IMR-90 (cell line): ENCODE results near the gene KAT7. TPM values are rescaled to one million over a fixed set of nuclear protein-coding genes. Genes with fewer than 3 reads are reported as not detected.

ENCODE experiments used
- ATAC-seq: fragments of 200-7000 bp; cut with Tn5 transposase; 2 replicates; pipeline ENCODE4 v1.9.1; 2020; ENCODE audit warnings: low read depth, mild to moderate bottlenecking, moderate library complexity
- BruUV-seq: library from RNA; stranded (reverse); fragments of 400-500 nt; replicated peaks from 2 replicates; lab custom pipeline; 2021; lab: Mats Ljungman, UMichigan
- CTCF ChIA-PET: fragments of 300-600 bp; formaldehyde crosslinking; extraction: SDS; loops from one replicate; lab custom pipeline; 2021; ENCODE audit warnings: antibody characterized with exemption; lab: Yijun Ruan, JAX
- POLR2A ChIA-PET: fragments of 300-600 bp; sonication (Branson Sonifier 250); formaldehyde crosslinking; loops from one replicate; lab custom pipeline; 2022; ENCODE audit warnings: antibody characterized with exemption; ENCODE audit not compliant: unreplicated experiment; lab: Charles Lee
- DNase-seq: peaks from one replicate; pipeline ENCODE4 v3.0.0; 2013
- H2AFZ ChIP-seq: replicated peaks from 2 replicates; pipeline ENCODE3; 2013; ENCODE audit warnings: low read length, mild to moderate bottlenecking; ENCODE audit not compliant: poor library complexity
- H2AK5ac ChIP-seq: 2 replicates; pipeline ENCODE4 v1.6.1; 2013; ENCODE audit warnings: low read depth, low read length, inconsistent platforms
- H2AK9ac ChIP-seq: replicated peaks from 2 replicates; pipeline ENCODE3; 2013; ENCODE audit warnings: mild to moderate bottlenecking, low read depth, low read length, moderate library complexity; ENCODE audit not compliant: poor library complexity
- H2BK120ac ChIP-seq: 2 replicates; pipeline ENCODE4 v1.6.1; 2013; ENCODE audit warnings: low read depth, low read length, inconsistent platforms
- H2BK15ac ChIP-seq: 3 replicates; pipeline ENCODE4 v1.6.1; 2013; ENCODE audit warnings: low read depth, low read length, inconsistent platforms
- H2BK20ac ChIP-seq: 2 replicates; pipeline ENCODE4 v1.6.1; 2013; ENCODE audit warnings: low read depth, mild to moderate bottlenecking, inconsistent platforms, low read length, moderate library complexity
- H2BK5ac ChIP-seq: 2 replicates; pipeline ENCODE4 v1.6.1; 2013; ENCODE audit warnings: mild to moderate bottlenecking, low read depth, low read length, inconsistent platforms; ENCODE audit not compliant: poor library complexity, severe bottlenecking
- H3K14ac ChIP-seq: replicated peaks from 2 replicates; pipeline ENCODE4 v1.6.1; 2013; ENCODE audit warnings: low read depth, low read length, inconsistent platforms
- H3K18ac ChIP-seq: 2 replicates; pipeline ENCODE4 v1.6.1; 2013; ENCODE audit warnings: low read depth, low read length, control low read depth
- H3K23ac ChIP-seq: 2 replicates; pipeline ENCODE4 v1.6.1; 2013; ENCODE audit warnings: low read depth, low read length, inconsistent platforms
- H3K27ac ChIP-seq: 2 replicates; pipeline ENCODE4 v1.5.1; 2013; ENCODE audit warnings: mild to moderate bottlenecking, control low read depth, low read length; ENCODE audit not compliant: insufficient read depth
- H3K27me3 ChIP-seq: 2 replicates; pipeline ENCODE4 v1.6.1; 2013; ENCODE audit warnings: low read length; ENCODE audit not compliant: control insufficient read depth, insufficient read depth
- H3K36me3 ChIP-seq: 2 replicates; pipeline ENCODE4 v1.6.1; 2013; ENCODE audit warnings: low read length, mixed read lengths; ENCODE audit not compliant: control insufficient read depth, insufficient read depth
- H3K4ac ChIP-seq: 2 replicates; pipeline ENCODE4 v1.6.1; 2013; ENCODE audit warnings: low read depth, low read length, inconsistent platforms
- H3K4me1 ChIP-seq: 2 replicates; pipeline ENCODE4 v1.6.1; 2013; ENCODE audit warnings: low read length, mixed read lengths; ENCODE audit not compliant: control insufficient read depth, insufficient read depth
- H3K4me2 ChIP-seq: 2 replicates; pipeline ENCODE4 v1.6.1; 2013; ENCODE audit warnings: low read depth, mild to moderate bottlenecking, control low read depth, low read length, moderate library complexity
- H3K4me3 ChIP-seq: 2 replicates; pipeline ENCODE4 v1.5.1; 2013; ENCODE audit warnings: low read depth, mild to moderate bottlenecking, control low read depth, low read length, moderate library complexity; ENCODE audit not compliant: insufficient read depth
- H3K56ac ChIP-seq: 2 replicates; pipeline ENCODE4 v1.6.1; 2013; ENCODE audit warnings: low read length, inconsistent platforms; ENCODE audit not compliant: insufficient read depth; ENCODE audit errors: extremely low read depth
- H3K79me1 ChIP-seq, 2 experiments: 2 replicates each; pipeline ENCODE4 v1.6.1; 2013; ENCODE audit warnings: low read length in 2 of 2, inconsistent platforms in 1 of 2, low read depth in 1 of 2
- H3K9ac ChIP-seq: 2 replicates; pipeline ENCODE4 v1.6.1; 2013; ENCODE audit warnings: low read depth, low read length, control low read depth
- H3K9me1 ChIP-seq: 2 replicates; pipeline ENCODE4 v1.6.1; 2013; ENCODE audit warnings: low read length, inconsistent platforms; ENCODE audit not compliant: insufficient read depth
- H3K9me3 ChIP-seq: 2 replicates; pipeline ENCODE4 v1.6.1; 2013; ENCODE audit warnings: low read length; ENCODE audit not compliant: control insufficient read depth, insufficient read depth
- H4K20me1 ChIP-seq: 2 replicates; pipeline ENCODE4 v1.6.1; 2013; ENCODE audit warnings: low read length, inconsistent platforms; ENCODE audit not compliant: insufficient read depth
- H4K5ac ChIP-seq: 2 replicates; pipeline ENCODE4 v1.6.1; 2013; ENCODE audit warnings: mild to moderate bottlenecking, low read depth, low read length, control low read depth
- H4K8ac ChIP-seq, 2 experiments: 2 replicates each; pipeline ENCODE4 v1.6.1; 2013; ENCODE audit warnings: low read depth in 2 of 2, low read length in 2 of 2, control low read depth in 1 of 2, inconsistent platforms in 1 of 2
- H4K91ac ChIP-seq: 2 replicates; pipeline ENCODE4 v1.6.1; 2013; ENCODE audit warnings: low read depth, low read length, inconsistent platforms; ENCODE audit not compliant: insufficient read depth
- BHLHE40 ChIP-seq: fragments of 150-350 bp; IDR thresholded peaks from 2 replicates; pipeline ENCODE4 v1.6.1; 2016; ENCODE audit warnings: mild to moderate bottlenecking, low read depth, low read length
- CEBPB ChIP-seq: IDR thresholded peaks from 2 replicates; pipeline ENCODE4 v1.6.1; 2012; ENCODE audit warnings: low read depth, low read length, improper control_type of control experiment
- CHD1 ChIP-seq: IDR thresholded peaks from 2 replicates; pipeline ENCODE4 v1.6.1; 2012; ENCODE audit warnings: low read depth, low read length, improper control_type of control experiment
- CTCF ChIP-seq: conservative IDR thresholded peaks from 2 replicates; pipeline ENCODE4 v1.5.1; 2012; ENCODE audit warnings: mild to moderate bottlenecking, low read depth, low read length, improper control_type of control experiment
- ELK1 ChIP-seq: fragments of 150-350 bp; IDR thresholded peaks from 2 replicates; pipeline ENCODE4 v1.6.1; 2016; ENCODE audit warnings: low read depth, mild to moderate bottlenecking, low read length, moderate library complexity, borderline replicate concordance
- FOS ChIP-seq: fragments of 150-350 bp; IDR thresholded peaks from 2 replicates; pipeline ENCODE4 v1.6.1; 2016; ENCODE audit warnings: low read depth, low read length
- MAFK ChIP-seq: IDR thresholded peaks from 2 replicates; pipeline ENCODE4 v1.6.1; 2012; ENCODE audit warnings: low read depth, low read length, improper control_type of control experiment
- MAZ ChIP-seq: IDR thresholded peaks from 2 replicates; pipeline ENCODE4 v1.6.1; 2012; ENCODE audit warnings: low read depth, mild to moderate bottlenecking, low read length, improper control_type of control experiment, moderate library complexity, borderline replicate concordance
- MXI1 ChIP-seq: IDR thresholded peaks from 2 replicates; pipeline ENCODE4 v1.6.1; 2012; ENCODE audit warnings: low read depth, mild to moderate bottlenecking, low read length, moderate library complexity, borderline replicate concordance
- NFE2L2 ChIP-seq: fragments of 150-350 bp; IDR thresholded peaks from 2 replicates; pipeline ENCODE4 v1.6.1; 2016; ENCODE audit warnings: low read depth, mild to moderate bottlenecking, low read length
- POLR2A ChIP-seq: IDR thresholded peaks from 2 replicates; pipeline ENCODE4 v1.6.1; 2012; ENCODE audit warnings: mild to moderate bottlenecking, low read depth, low read length
- RFX5 ChIP-seq: IDR thresholded peaks from 2 replicates; pipeline ENCODE4 v1.8.0; 2012; ENCODE audit warnings: low read depth, mild to moderate bottlenecking, low read length, moderate library complexity
- SMC3 ChIP-seq: fragments of 150-350 bp; IDR thresholded peaks from 2 replicates; pipeline ENCODE4 v1.6.1; 2016; ENCODE audit warnings: low read depth, mild to moderate bottlenecking, antibody characterized with exemption, low read length, moderate library complexity
- USF2 ChIP-seq: fragments of 150-350 bp; IDR thresholded peaks from 2 replicates; pipeline ENCODE4 v1.6.1; 2017; ENCODE audit warnings: mild to moderate bottlenecking, antibody characterized with exemption, low read length, low read depth
- WGBS, 2 experiments: methylation state at CpG; one replicate each; pipeline versions ENCODE4 v1.1.5 to v1.1.7; 2013; ENCODE audit warnings: missing lambda C conversion rate in 2 of 2; ENCODE audit not compliant: insufficient read length in 1 of 2; ENCODE audit errors: extremely low coverage in 2 of 2; 5-methylcytosine and 5-hydroxymethylcytosine counted together
- dilution Hi-C: fragments of 300-500 bp; cut with HindIII; formaldehyde crosslinking; loops from one replicate; pipeline ENCODE4 v1.14.3; 2018; ENCODE audit warnings: low sequenced_read_pairs; ENCODE audit not compliant: unreplicated experiment
- in situ Hi-C: fragments of 300-500 bp; cut with MboI; formaldehyde crosslinking; loops from 3 replicates; pipeline ENCODE4 v1.14.3; 2019; ENCODE audit warnings: low sequenced_read_pairs, inconsistent platforms, mixed read lengths
- intact Hi-C: fragments of 100-400 bp; cut with micrococcal nuclease; formaldehyde crosslinking; loops from 2 replicates; pipeline ENCODE4 v1.10.0; 2022
- polyA plus RNA-seq, 3 experiments: library from polyadenylated mRNA; depleted of rRNA; stranded (reverse); fragments of >200 nt; gene quantifications; 2 replicates each; pipeline ENCODE4 v1.2.3, GENCODE V29; 2012; ENCODE audit warnings: low replicate concordance in 1 of 3
- total RNA-seq: library from RNA; depleted of rRNA; stranded (reverse); fragments of >200 nt; gene quantifications from 2 replicates; pipeline ENCODE4 v1.2.3, GENCODE V29; 2012

The KAT7 gene
- total and polyA plus RNA-seq, 2 of the 4 experiments (the other 2 are of a cell fraction) = 16.9 to 21.9 TPM

GRCh38 chr17:49836111-49837030 is 47.9 kb downstream of the KAT7 start:
- Histone ChIP-seq H2BK5ac (no peak overlapping the region), H3K9ac (no peak overlapping the region), H3K9me3 (no peaks in the 10 kb centered on the region), H3K4ac (peak overlapping the region; percentile 59; the same call in 1 of the 2 replicates), H3K14ac (peak overlapping the region; percentile 52), H3K4me3 (no peak overlapping the region), H3K36me3 (peaks cover 10% of the 10 kb centered on the region), H2BK20ac (no peak overlapping the region; the same call in 1 of the 2 replicates), H4K91ac (no peak overlapping the region), H2BK120ac (peak overlapping the region; percentile 41; the same call in 1 of the 2 replicates), H3K9me1 (peaks cover 20% of the 10 kb centered on the region), H3K4me2 (no peak overlapping the region), H2AFZ (no peak overlapping the region), H2BK15ac (no peak overlapping the region), H3K18ac (no peak overlapping the region), H2AK9ac (peak overlapping the region; percentile 5), H3K4me1 (peaks cover 11% of the 10 kb centered on the region), H3K79me1 (peaks cover 0 to 19% of the 10 kb centered on the region in 2 experiments; a peak in 1 of 4 replicates), H4K5ac (no peak overlapping the region), H3K27me3 (no peaks in the 10 kb centered on the region), H3K23ac (peak overlapping the region; percentile 34; the same call in 1 of the 2 replicates), H3K56ac (no peak overlapping the region), H2AK5ac (no peak overlapping the region; the same call in 1 of the 2 replicates), H3K27ac (no peak overlapping the region), H4K8ac (peak overlapping the region in 1 of 2 experiments; percentile 20; a peak in 2 of 4 replicates), H4K20me1 (no peaks in the 10 kb centered on the region)
- intact Hi-C loops = no loop called here
- DNase-seq (peak; percentile 68), ATAC-seq (peak; percentile 83)
- CTCF ChIA-PET = no interaction called here
- POLR2A ChIA-PET = no interaction called here
- no TSS peak for BruUV-seq
- dilution Hi-C loops = no loop called here
- in situ Hi-C loops = no loop called here
- WGBS, 2 experiments = no CpG with 5 or more reads among the region's 16 CpGs
- no peak for TF ChIP-seq MAFK
- no peak for TF ChIP-seq MXI1
- TF ChIP-seq POLR2A = no peak
- TF ChIP-seq CTCF = no peak
- no peak for TF ChIP-seq USF2
- no peak for TF ChIP-seq CHD1
- no peak for TF ChIP-seq NFE2L2
- no peak for TF ChIP-seq SMC3
- no peak for TF ChIP-seq ELK1
- TF ChIP-seq BHLHE40 = no peak
- TF ChIP-seq MAZ = no peak
- no peak for TF ChIP-seq RFX5
- TF ChIP-seq CEBPB = no peak
- TF ChIP-seq FOS = no peak
